IPS DF 6.9 (cell line): ENCODE data around the gene CHN2.

ENCODE experiments used
- DNase-seq: peaks from one replicate; pipeline ENCODE4 v3.0.0-alpha.2; 2013; ENCODE audit warnings: low read depth, low spot score
- H3K27ac ChIP-seq: one replicate; pipeline ENCODE4 v1.5.1; 2013; ENCODE audit warnings: low read length, control low read depth
- H3K27me3 ChIP-seq: 2 replicates; pipeline ENCODE4 v1.6.1; 2013; ENCODE audit warnings: mild to moderate bottlenecking, low read length; ENCODE audit not compliant: control insufficient read depth, insufficient read depth
- H3K36me3 ChIP-seq: 2 replicates; pipeline ENCODE4 v1.6.1; 2013; ENCODE audit warnings: low read length; ENCODE audit not compliant: control insufficient read depth, insufficient read depth
- H3K4me1 ChIP-seq: 2 replicates; pipeline ENCODE4 v1.6.1; 2013; ENCODE audit warnings: low read length; ENCODE audit not compliant: control insufficient read depth, insufficient read depth
- H3K4me3 ChIP-seq: 2 replicates; pipeline ENCODE4 v1.5.1; 2013; ENCODE audit warnings: mild to moderate bottlenecking, low read length
- H3K9me3 ChIP-seq: 2 replicates; pipeline ENCODE4 v1.6.1; 2013; ENCODE audit warnings: low read length, inconsistent platforms; ENCODE audit not compliant: control insufficient read depth, insufficient read depth
- WGBS: extraction: QIAGEN DNeasy Blood & Tissue Kit; methylation state at CpG from one replicate; pipeline ENCODE4 v1.1.7; 2013; ENCODE audit warnings: mixed read lengths, missing lambda C conversion rate; ENCODE audit not compliant: insufficient read length, insufficient coverage; 5-methylcytosine and 5-hydroxymethylcytosine counted together

The CHN2 gene

GRCh38 chr7:29360633-29361625 is 166.4 kb downstream of the CHN2 start:
- DNase-seq = no peak
- no CpG with 5 or more reads among the region's 13 CpGs for WGBS
- no peaks in the 10 kb centered on the region for H3K27me3 ChIP-seq

DNA sequence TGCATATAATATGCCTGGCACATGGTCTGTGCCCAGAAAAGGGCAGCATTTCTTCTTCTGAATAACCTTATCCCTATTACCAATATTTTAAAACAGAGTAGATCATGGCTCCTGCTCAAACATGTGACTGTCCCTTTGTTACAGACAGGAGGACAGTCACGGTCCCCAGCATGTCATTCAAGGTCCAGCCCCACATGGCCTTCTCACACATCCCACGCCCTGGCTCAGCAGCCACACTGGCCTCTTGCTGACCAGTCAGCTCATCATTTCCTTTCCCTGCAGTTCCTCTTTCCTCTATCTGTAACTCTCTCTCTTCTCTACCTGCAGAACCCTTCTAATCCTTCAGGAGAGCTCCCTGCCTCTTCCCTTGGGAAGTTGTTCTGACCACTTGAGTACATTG is 167.8 kb downstream of the CHN2 start:
- no peaks in the 10 kb centered on the region for H3K36me3 ChIP-seq
- no peaks in the 10 kb centered on the region for H3K27me3 ChIP-seq
- no peak overlapping the region for H3K27ac ChIP-seq
- H3K9me3 ChIP-seq = no peaks in the 10 kb centered on the region
- WGBS = no CpG with 5 or more reads among the region's 2 CpGs
- DNase-seq = no peak
- no peaks in the 10 kb centered on the region for H3K4me1 ChIP-seq
- H3K4me3 ChIP-seq = no peak overlapping the region

More at GRCh38 chr7:29360633-29361625, 166.4 kb downstream of the CHN2 start:
- Histone ChIP-seq H3K36me3 (no peaks in the 10 kb centered on the region), H3K27ac (no peak overlapping the region), H3K9me3 (no peaks in the 10 kb centered on the region), H3K4me3 (no peak overlapping the region), H3K4me1 (no peaks in the 10 kb centered on the region)

GRCh38 chr7:29363636-29364425 is 169.3 kb downstream of the CHN2 start:
- Histone ChIP-seq H3K27me3 (no peaks in the 10 kb centered on the region), H3K9me3 (no peaks in the 10 kb centered on the region), H3K4me1 (no peaks in the 10 kb centered on the region), H3K36me3 (no peaks in the 10 kb centered on the region), H3K4me3 (no peak overlapping the region), H3K27ac (no peak overlapping the region)
- no CpG with 5 or more reads among the region's 3 CpGs for WGBS
- no peak for DNase-seq

- WGBS = no CpG with 5 or more reads among the region's 1 CpG
Measured at GRCh38 chr7:29364661-29365060, 170.1 kb downstream of the CHN2 start.

GRCh38 chr7:29365423-29365822 is 170.8 kb downstream of the CHN2 start:
- Histone ChIP-seq H3K36me3 (no peaks in the 10 kb centered on the region), H3K9me3 (no peaks in the 10 kb centered on the region), H3K27ac (no peak overlapping the region), H3K4me3 (no peak overlapping the region), H3K4me1 (no peaks in the 10 kb centered on the region), H3K27me3 (no peaks in the 10 kb centered on the region)
- DNase-seq = no peak
- no CpG with 5 or more reads among the region's 1 CpG for WGBS

More at GRCh38 chr7:29364661-29365060, 170.1 kb downstream of the CHN2 start:
- Histone ChIP-seq H3K4me1 (no peaks in the 10 kb centered on the region), H3K27ac (no peak overlapping the region), H3K4me3 (no peak overlapping the region), H3K27me3 (no peaks in the 10 kb centered on the region), H3K36me3 (no peaks in the 10 kb centered on the region), H3K9me3 (no peaks in the 10 kb centered on the region)
- no peak for DNase-seq

GRCh38 chr7:29367784-29368183 is 173.2 kb downstream of the CHN2 start:
- Histone ChIP-seq H3K4me3 (no peak overlapping the region), H3K27ac (no peak overlapping the region), H3K9me3 (no peaks in the 10 kb centered on the region), H3K36me3 (no peaks in the 10 kb centered on the region), H3K27me3 (no peaks in the 10 kb centered on the region), H3K4me1 (no peaks in the 10 kb centered on the region)
- DNase-seq = no peak
- no CpG with 5 or more reads among the region's 3 CpGs for WGBS

DNA sequence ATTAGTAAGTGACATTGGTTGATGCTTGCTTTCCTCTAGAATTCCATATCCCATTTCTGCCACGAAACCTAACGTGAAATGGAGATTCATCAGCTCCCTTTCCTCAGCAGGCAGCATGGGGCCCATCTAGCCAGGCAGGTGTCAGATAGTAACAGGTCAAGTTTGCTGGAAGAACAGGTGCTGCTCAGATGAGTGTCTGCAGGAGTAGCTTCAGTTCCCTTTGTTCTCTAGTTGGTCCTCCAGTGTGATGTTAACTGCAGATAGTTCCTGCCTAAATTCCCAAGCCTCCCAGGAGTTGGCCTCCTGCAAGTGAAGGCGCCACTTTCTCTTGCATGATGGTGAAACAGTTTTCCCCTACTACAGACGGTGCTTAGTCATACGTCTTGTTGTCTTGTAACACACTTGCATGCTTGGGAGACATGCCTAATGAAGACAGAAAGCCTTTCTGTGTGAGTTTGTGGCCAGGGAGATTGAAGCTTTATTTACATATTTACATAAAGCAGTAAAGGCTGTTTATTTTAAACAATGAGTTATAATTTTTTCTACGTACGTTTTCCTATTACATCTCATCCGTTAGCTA is 175.4 kb downstream of the CHN2 start:
- no peaks in the 10 kb centered on the region for H3K27me3 ChIP-seq
- WGBS = no CpG with 5 or more reads among the region's 8 CpGs
- H3K4me1 ChIP-seq = no peaks in the 10 kb centered on the region
- H3K36me3 ChIP-seq = no peaks in the 10 kb centered on the region
- no peak overlapping the region for H3K27ac ChIP-seq
- DNase-seq = no peak
- no peak overlapping the region for H3K4me3 ChIP-seq
- H3K9me3 ChIP-seq = no peaks in the 10 kb centered on the region

GRCh38 chr7:29370531-29371314 is 176.1 kb downstream of the CHN2 start:
- H3K4me3 ChIP-seq = no peak overlapping the region
- no peaks in the 10 kb centered on the region for H3K36me3 ChIP-seq
- H3K4me1 ChIP-seq = peaks cover under 1% of the 10 kb centered on the region; the same call in 1 of the 2 replicates
- WGBS = no CpG with 5 or more reads among the region's 6 CpGs
- H3K9me3 ChIP-seq = no peaks in the 10 kb centered on the region
- DNase-seq = no peak
- H3K27ac ChIP-seq = no peak overlapping the region
- H3K27me3 ChIP-seq = no peaks in the 10 kb centered on the region

DNA sequence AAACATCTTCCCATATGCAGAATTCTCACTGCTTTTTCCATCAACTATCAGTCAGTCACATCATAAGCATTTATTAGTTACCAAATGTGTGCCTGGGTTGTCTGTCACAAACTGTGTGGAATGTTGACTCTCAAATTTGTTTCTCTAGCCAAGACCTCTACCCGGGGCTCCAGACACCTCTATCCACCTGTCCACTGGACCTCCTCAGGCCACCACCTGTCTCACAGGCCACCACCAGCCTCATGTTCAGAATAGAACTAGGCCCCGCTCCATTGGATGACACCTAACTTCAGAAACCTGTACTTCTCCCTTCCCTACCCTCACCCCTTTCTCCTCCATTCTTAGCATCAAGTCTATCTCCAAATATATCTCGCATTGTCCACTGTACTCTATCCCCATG is 176.9 kb downstream of the CHN2 start:
- no peaks in the 10 kb centered on the region for H3K27me3 ChIP-seq
- no peaks in the 10 kb centered on the region for H3K36me3 ChIP-seq
- H3K9me3 ChIP-seq = no peaks in the 10 kb centered on the region
- no peak for DNase-seq
- H3K27ac ChIP-seq = no peak overlapping the region
- H3K4me3 ChIP-seq = no peak overlapping the region
- H3K4me1 ChIP-seq = peaks cover 2% of the 10 kb centered on the region; the same call in 1 of the 2 replicates
- WGBS = no CpG with 5 or more reads among the region's 3 CpGs
